Vagina (tissue), 2 donors: Measurements from ENCODE around the gene MKNK1. TPM values are rescaled to one million over a fixed set of nuclear protein-coding genes. Genes with fewer than 3 reads are reported as not detected.

Experiments used
- DNase-seq, 2 donors: peaks; one replicate each; pipeline ENCODE4 v3.0.0-alpha.2; 2017; ENCODE audit errors: extremely low spot score in 2 of 2
- H3K27ac ChIP-seq: fragments of 200-600 bp; sonication (generic); one replicate; pipeline ENCODE4 v1.5.1; 2019
- H3K27me3 ChIP-seq: fragments of 200-600 bp; sonication (generic); one replicate; pipeline ENCODE4 v1.5.1; 2019
- H3K36me3 ChIP-seq, 2 donors: fragments of 200-600 bp; sonication (generic); one replicate each; pipeline ENCODE4 v1.5.1; 2017 to 2019
- H3K4me1 ChIP-seq: fragments of 200-600 bp; sonication (generic); one replicate; pipeline ENCODE4 v1.5.1; 2019
- H3K4me3 ChIP-seq, 2 donors: fragments of 200-600 bp; sonication (generic); 1 replicate in 1 of 2; 2 replicates in 1 of 2; pipeline ENCODE4 v1.5.1; 2016 to 2019
- H3K9me3 ChIP-seq: fragments of 200-600 bp; sonication (generic); one replicate; pipeline ENCODE4 v1.5.1; 2019
- CTCF ChIP-seq, 3 experiments: fragments of 450-650 bp in 2 of 3; fragments of 200-600 bp in 1 of 3; sonication (generic) in 1 of 3; IDR thresholded peaks; one replicate each; pipeline ENCODE4 v1.5.1; 2017 to 2019; ENCODE audit warnings: antibody characterized with exemption in 3 of 3, mild to moderate bottlenecking in 2 of 3, moderate library complexity in 2 of 3
- POLR2A ChIP-seq, 2 donors: fragments of 450-650 bp; IDR thresholded peaks; one replicate each; pipeline ENCODE4 v1.6.1; 2017; ENCODE audit warnings: antibody characterized with exemption in 2 of 2, mild to moderate bottlenecking in 2 of 2, moderate library complexity in 2 of 2
- POLR2AphosphoS5 ChIP-seq, 2 donors: sonication (generic); formaldehyde crosslinking; IDR thresholded peaks; one replicate each; pipeline ENCODE4 v1.9.0; 2017; ENCODE audit warnings: antibody characterized with exemption in 2 of 2, mild to moderate bottlenecking in 2 of 2, low read depth in 1 of 2; ENCODE audit not compliant: insufficient read depth in 1 of 2
- intact Hi-C: fragments of 100-400 bp; cut with DNase I; formaldehyde crosslinking; loops from one replicate; pipeline ENCODE4 v1.15.1; 2023
- total RNA-seq: library from RNA; depleted of rRNA; stranded (reverse); fragments of >200 nt; gene quantifications from one replicate; pipeline ENCODE4 v1.2.3, GENCODE V29; 2016

MKNK1 gene
- total RNA-seq, 1 donor from 2014 or later: 55.5 TPM

DNA sequence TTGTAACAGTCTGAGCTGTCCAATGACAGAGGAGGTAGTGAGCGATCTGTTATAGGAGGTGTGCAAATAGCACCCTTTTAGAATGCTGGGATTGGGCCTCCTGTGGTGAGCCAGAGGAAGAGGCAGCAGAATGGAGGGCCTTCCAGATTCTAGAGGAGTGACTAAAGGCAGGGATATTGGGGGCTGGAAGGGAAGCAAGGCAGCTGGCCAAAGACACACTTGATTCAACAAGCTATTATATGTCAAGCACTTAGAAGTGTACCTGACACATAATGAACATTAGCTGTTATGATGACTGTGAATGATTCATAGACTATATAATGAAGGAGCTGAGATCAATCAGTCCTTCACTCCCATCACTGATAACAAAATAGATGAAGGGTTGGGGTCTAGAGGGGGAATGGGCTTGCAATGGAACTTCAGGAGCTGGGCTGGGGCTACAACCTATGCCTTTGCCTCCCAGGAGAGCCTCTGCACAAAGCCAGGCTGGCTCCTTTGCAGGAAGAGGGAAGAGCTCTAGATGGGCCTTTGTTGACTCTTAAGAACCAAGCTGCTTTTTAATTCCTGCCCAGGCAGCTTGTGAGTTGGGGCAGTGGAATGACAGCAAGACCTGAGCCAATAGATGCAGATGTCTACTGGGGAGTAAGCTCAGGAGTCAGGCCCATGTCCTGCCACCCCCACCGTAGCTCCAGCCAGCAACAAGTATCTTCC lies 2.3 kb upstream of the MKNK1 start:
- Histone ChIP-seq H3K4me3 (no peak overlapping the region), H3K27ac (no peak overlapping the region), H3K36me3 (peaks cover 0 to 16% of the 10 kb centered on the region in 2 donors), H3K27me3 (no peaks in the 10 kb centered on the region), H3K9me3 (no peaks in the 10 kb centered on the region), H3K4me1 (peaks cover 55% of the 10 kb centered on the region)
- DNase-seq: no peak
- TF ChIP-seq POLR2AphosphoS5 (IDR thresholded peaks at IDR 0.05; ENCODE audit: insufficient read depth in 1 of 2, low read depth in 1 of 2) (no peak), CTCF (IDR thresholded peaks at IDR 0.05) (no peak), POLR2A (IDR thresholded peaks at IDR 0.05) (no peak)
- intact Hi-C loops: no loop called here

DNA sequence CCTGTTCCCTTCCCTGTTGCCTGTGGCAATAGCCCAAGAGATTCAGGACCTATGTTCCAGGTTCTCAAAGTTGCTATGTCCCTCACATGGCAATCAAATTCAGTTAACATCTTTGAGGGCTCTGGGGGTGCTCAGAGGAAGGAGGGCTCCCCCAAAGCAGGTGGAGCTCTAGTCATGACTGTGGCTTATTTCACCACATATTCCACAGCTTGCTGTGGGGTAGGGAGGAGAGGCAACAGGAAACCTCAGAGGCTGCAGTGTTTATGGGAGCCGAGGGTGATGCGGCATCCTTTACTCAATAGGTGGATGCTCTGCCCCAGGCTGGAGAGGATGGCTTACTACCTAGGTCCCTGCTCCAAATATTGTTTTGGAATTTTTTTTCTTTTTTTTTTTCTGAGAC lies 1.2 kb upstream of the MKNK1 start:
- H3K27me3 ChIP-seq: no peaks in the 10 kb centered on the region
- H3K4me3 ChIP-seq: no peak overlapping the region
- no peak for TF ChIP-seq POLR2AphosphoS5 (IDR thresholded peaks at IDR 0.05; ENCODE audit: insufficient read depth in 1 of 2, low read depth in 1 of 2)
- no peak for TF ChIP-seq POLR2A (IDR thresholded peaks at IDR 0.05)
- no peak for TF ChIP-seq CTCF (IDR thresholded peaks at IDR 0.05)
- intact Hi-C loops: no loop called here
- no peak for DNase-seq
- peaks cover 0 to 16% of the 10 kb centered on the region in 2 donors for H3K36me3 ChIP-seq
- peaks cover 56% of the 10 kb centered on the region for H3K4me1 ChIP-seq
- H3K9me3 ChIP-seq: no peaks in the 10 kb centered on the region
- no peak overlapping the region for H3K27ac ChIP-seq

DNA sequence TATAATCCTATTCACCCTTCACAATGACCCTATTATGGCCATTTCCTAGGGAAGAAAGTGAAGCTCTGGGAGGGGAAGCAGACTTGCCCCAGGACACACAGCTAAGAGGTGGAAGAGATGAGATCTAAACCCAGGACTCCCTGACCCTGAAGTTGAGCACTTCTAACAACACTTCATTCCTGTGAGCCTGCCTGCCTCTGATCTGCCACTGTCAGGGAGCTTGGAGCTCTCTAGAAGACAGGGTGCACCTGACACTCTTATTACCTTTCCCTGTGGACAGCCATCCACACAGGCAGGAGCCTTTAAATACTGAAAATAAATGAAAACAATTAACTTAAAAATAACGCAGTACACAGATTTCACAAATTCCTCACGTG lies 599 bp downstream of the MKNK1 start:
- Histone ChIP-seq H3K36me3 (peaks cover 0 to 5% of the 10 kb centered on the region in 2 donors), H3K4me3 (peak overlapping the region; percentile 85), H3K4me1 (peaks cover 73% of the 10 kb centered on the region), H3K9me3 (no peaks in the 10 kb centered on the region), H3K27me3 (no peaks in the 10 kb centered on the region), H3K27ac (peak overlapping the region; percentile 76)
- DNase-seq: no peak
- intact Hi-C loops: no loop called here
- no peak for TF ChIP-seq CTCF (IDR thresholded peaks at IDR 0.05)
- no peak for TF ChIP-seq POLR2AphosphoS5 (IDR thresholded peaks at IDR 0.05; ENCODE audit: insufficient read depth in 1 of 2, low read depth in 1 of 2)
- no peak for TF ChIP-seq POLR2A (IDR thresholded peaks at IDR 0.05)

- TF ChIP-seq POLR2A (IDR thresholded peaks at IDR 0.05) (no peak), POLR2AphosphoS5 (IDR thresholded peaks at IDR 0.05; ENCODE audit: insufficient read depth in 1 of 2, low read depth in 1 of 2) (no peak), CTCF (IDR thresholded peaks at IDR 0.05) (no peak)
- intact Hi-C loops: no loop called here
- Histone ChIP-seq H3K4me1 (peaks cover 63% of the 10 kb centered on the region), H3K4me3 (no peak overlapping the region), H3K27ac (no peak overlapping the region), H3K27me3 (no peaks in the 10 kb centered on the region), H3K36me3 (no peaks in the 10 kb centered on the region), H3K9me3 (no peaks in the 10 kb centered on the region)
- DNase-seq: no peak
These were observed 2.6 kb downstream of the MKNK1 start for GRCh38 chr1:46601257-46602007.
